PFSK-1 (cell line): ENCODE data around the gene ACOX3.

ENCODE experiments used
- FOXP2 ChIP-seq: optimal IDR thresholded peaks from 2 replicates; pipeline ENCODE3; 2011; ENCODE audit warnings: borderline replicate concordance, control low read depth, inconsistent platforms; ENCODE audit not compliant: insufficient read depth; ENCODE audit errors: extremely low read length, extremely low read depth
- POLR2AphosphoS5 ChIP-seq: IDR thresholded peaks from 2 replicates; pipeline ENCODE4 v1.6.1; 2012; ENCODE audit warnings: low read depth, mild to moderate bottlenecking, control low read depth, low read length, moderate library complexity
- REST ChIP-seq, 2 experiments: IDR thresholded peaks; 2 replicates each; pipeline versions ENCODE4 v1.6.1 to v1.8.0; 2011 to 2012; ENCODE audit warnings: low read depth in 2 of 2, low read length in 2 of 2, control low read depth in 1 of 2, inconsistent platforms in 1 of 2, mild to moderate bottlenecking in 1 of 2, moderate library complexity in 1 of 2; ENCODE audit not compliant: insufficient read depth in 1 of 2
- SIN3A ChIP-seq: IDR thresholded peaks from 2 replicates; pipeline ENCODE4 v1.6.1; 2012; ENCODE audit warnings: mild to moderate bottlenecking, low read length, moderate library complexity, borderline replicate concordance; ENCODE audit not compliant: insufficient read depth
- TAF1 ChIP-seq: IDR thresholded peaks from 2 replicates; pipeline ENCODE4 v1.6.1; 2012; ENCODE audit warnings: low read length, control low read depth, borderline replicate concordance; ENCODE audit not compliant: insufficient read depth

Gene ACOX3

GRCh38 chr4:8457646-8458252, 17.2 kb upstream of the ACOX3 start:
- no peak for TF ChIP-seq SIN3A
- TF ChIP-seq REST (IDR thresholded peaks at IDR 0.05; ENCODE audit: insufficient read depth in 1 of 2, low read depth in 2 of 2, low read length in 2 of 2), result no peak
- no peak for TF ChIP-seq FOXP2
- no peak for TF ChIP-seq TAF1
- TF ChIP-seq POLR2AphosphoS5, result no peak

GRCh38 chr4:8453957-8454356, 13.4 kb upstream of the ACOX3 start:
- TF ChIP-seq FOXP2, result no peak
- no peak for TF ChIP-seq REST (IDR thresholded peaks at IDR 0.05; ENCODE audit: insufficient read depth in 1 of 2, low read depth in 2 of 2, low read length in 2 of 2)
- no peak for TF ChIP-seq POLR2AphosphoS5
- TF ChIP-seq SIN3A, result no peak
- TF ChIP-seq TAF1, result no peak

GRCh38 chr4:8451440-8452182, 11.1 kb upstream of the ACOX3 start:
- no peak for TF ChIP-seq REST (IDR thresholded peaks at IDR 0.05; ENCODE audit: insufficient read depth in 1 of 2, low read depth in 2 of 2, low read length in 2 of 2)
- TF ChIP-seq SIN3A, result no peak
- TF ChIP-seq TAF1, result no peak
- TF ChIP-seq FOXP2, result no peak
- TF ChIP-seq POLR2AphosphoS5, result no peak

GRCh38 chr4:8446122-8446521, 5.6 kb upstream of the ACOX3 start:
- no peak for TF ChIP-seq TAF1
- no peak for TF ChIP-seq POLR2AphosphoS5
- no peak for TF ChIP-seq SIN3A
- TF ChIP-seq REST (IDR thresholded peaks at IDR 0.05; ENCODE audit: insufficient read depth in 1 of 2, low read depth in 2 of 2, low read length in 2 of 2), result no peak
- TF ChIP-seq FOXP2, result no peak

GRCh38 chr4:8443801-8444200, 3.3 kb upstream of the ACOX3 start:
- TF ChIP-seq SIN3A, result no peak
- TF ChIP-seq FOXP2, result no peak
- TF ChIP-seq POLR2AphosphoS5, result no peak
- TF ChIP-seq TAF1, result no peak
- no peak for TF ChIP-seq REST (IDR thresholded peaks at IDR 0.05; ENCODE audit: insufficient read depth in 1 of 2, low read depth in 2 of 2, low read length in 2 of 2)
